Adrenal gland (tissue), 12 donors: ENCODE results near the gene CFAP57. TPM values are rescaled to one million over a fixed set of nuclear protein-coding genes. Genes with fewer than 3 reads are reported as not detected.
A peak's percentile ranks its signal among the peaks of the same experiment; 100 is the strongest.

Experiments
- DNase-seq, 7 donors: peaks; one replicate each; pipeline ENCODE4 v3.0.0-alpha.2; 2019 to 2020
- H3K27ac ChIP-seq, 5 donors: fragments of 200-600 bp; sonication (generic) in 4 of 5; 1 replicate in 3 of 5; 2 replicates in 2 of 5; pipeline versions ENCODE4 v1.5.1 to v1.8.0; 2016 to 2020; ENCODE audit warnings: mild to moderate bottlenecking in 1 of 5
- H3K27me3 ChIP-seq: fragments of 200-600 bp; 2 replicates; pipeline ENCODE4 v1.8.0; 2021
- H3K36me3 ChIP-seq, 2 donors: fragments of 200-600 bp; replicated peaks in 1 of 2; 1 replicate in 1 of 2; 2 replicates in 1 of 2; pipeline versions ENCODE4 v1.5.1 to v1.8.0; 2018 to 2022
- H3K4me1 ChIP-seq, 2 donors: fragments of 200-600 bp; replicated peaks in 1 of 2; 1 replicate in 1 of 2; 2 replicates in 1 of 2; pipeline versions ENCODE4 v1.5.1 to v1.8.0; 2018 to 2021
- H3K4me3 ChIP-seq, 4 donors: fragments of 200-600 bp; sonication (generic) in 3 of 4; one replicate each; pipeline ENCODE4 v1.5.1; 2016 to 2018
- H3K9me3 ChIP-seq, 3 donors: fragments of 200-600 bp; sonication (generic) in 1 of 3; replicated peaks in 1 of 3; 1 replicate in 2 of 3; 2 replicates in 1 of 3; pipeline versions ENCODE4 v1.5.1 to v1.8.0; 2016 to 2021
- CTCF ChIP-seq, 6 experiments: fragments of 450-650 bp in 4 of 6; fragments of 200-600 bp in 2 of 6; sonication (generic) in 1 of 6; IDR thresholded peaks; 1 replicate in 5 of 6; 2 replicates in 1 of 6; pipeline versions ENCODE4 v1.5.1 to v1.8.0; 2016 to 2021; ENCODE audit warnings: antibody characterized with exemption in 6 of 6, mild to moderate bottlenecking in 2 of 6, moderate library complexity in 1 of 6
- POLR2A ChIP-seq, 2 donors: fragments of 450-650 bp; IDR thresholded peaks; one replicate each; pipeline ENCODE4 v1.6.1; 2017; ENCODE audit warnings: antibody characterized with exemption in 2 of 2, mild to moderate bottlenecking in 2 of 2, moderate library complexity in 1 of 2
- WGBS, 4 donors: extraction: QIAGEN DNeasy Blood & Tissue Kit in 2 of 4; methylation state at CpG; one replicate each; pipeline versions ENCODE4 v1.1.5 to v1.1.7; 2013 to 2017; 5-methylcytosine and 5-hydroxymethylcytosine counted together
- intact Hi-C, 2 donors: fragments of 100-400 bp; cut with DNase I; formaldehyde crosslinking; loops; one replicate each; pipeline versions ENCODE4 v1.14.1 to v1.15.0; 2022 to 2023
- polyA plus RNA-seq, 3 donors: library from polyadenylated mRNA; stranded (reverse); fragments of 200-250 nt in 2 of 3; fragments of 350-450 nt in 1 of 3; fragmentation: Illumina TruSeq in 1 of 3; extraction: RNeasy Lipid Tissue Mini Kit (QIAGEN cat#74804) in 1 of 3; gene quantifications; one replicate each; pipeline ENCODE4 v1.2.3, GENCODE V29; 2013 to 2014
- total RNA-seq, 9 donors: library from RNA; depleted of rRNA in 4 of 9; stranded (reverse); fragments of >200 nt in 4 of 9; fragments of 120-200 nt in 1 of 9; fragmentation: NEBNext Ultra II Directional in 1 of 9; extraction: Animal tissue kit (Norgen Biotek cat#: 25700) in 1 of 9; gene quantifications; one replicate each; pipeline versions ENCODE4 v1.1.0 to v1.2.4, GENCODE V29; 2013 to 2023
- donor health status: healthy with polysubstance abuse.
- donor health status: Bipolar disorder and iron deficiency.
- donor health status: DM: yes; HTN: yes; CAD: no.
- donor health status: DM: no; HTN: no; CAD: no.
- donor health status: DM: no; HTN: no; CAD: no.
- donor health status: DM: yes; HTN: yes; CAD: no.

The CFAP57 gene
- total and polyA plus RNA-seq, 12 donors: 0.06 to 2.1 (median 0.33) TPM; not detected in 3

- Histone ChIP-seq H3K4me3 (no peak overlapping the region), H3K36me3 (peaks cover 0 to 62% of the 10 kb centered on the region in 2 donors), H3K4me1 (no peaks in the 10 kb centered on the region), H3K9me3 (no peaks in the 10 kb centered on the region), H3K27me3 (no peaks in the 10 kb centered on the region), H3K27ac (no peak overlapping the region)
- DNase-seq: no peak
- WGBS, 4 donors: 91 to 93% (median 92%) methylated on average over 3 of the region's 3 CpGs
- intact Hi-C loops: no loop called here
- TF ChIP-seq CTCF (IDR thresholded peaks at IDR 0.05) (no peak), POLR2A (IDR thresholded peaks at IDR 0.05) (no peak)
Observed at GRCh38 chr1:43165162-43165561, 7.0 kb upstream of the CFAP57 start.

GRCh38 chr1:43165765-43166164 lies 6.4 kb upstream of the CFAP57 start:
- H3K9me3 ChIP-seq: no peaks in the 10 kb centered on the region
- peaks cover 0 to under 1% of the 10 kb centered on the region in 2 donors for H3K4me1 ChIP-seq
- H3K27me3 ChIP-seq: no peaks in the 10 kb centered on the region
- H3K27ac ChIP-seq: no peak overlapping the region
- H3K36me3 ChIP-seq: peaks cover 0 to 62% of the 10 kb centered on the region in 2 donors
- intact Hi-C loops: no loop called here
- H3K4me3 ChIP-seq: no peak overlapping the region
- no peak for DNase-seq
- 93 to 97% (median 96%) methylated on average over 5 of the region's 5 CpGs for whole genome bisulfite sequencing, 4 donors
- TF ChIP-seq CTCF (IDR thresholded peaks at IDR 0.05) (no peak), POLR2A (IDR thresholded peaks at IDR 0.05) (no peak)

- 16 to 37% (median 20%) methylated on average over 12 to 17 of the region's 17 CpGs for WGBS, 4 donors
- Histone ChIP-seq H3K4me1 (peaks cover 6 to 14% of the 10 kb centered on the region in 2 donors), H3K9me3 (no peaks in the 10 kb centered on the region), H3K36me3 (peaks cover 0 to 34% of the 10 kb centered on the region in 2 donors), H3K4me3 (peak overlapping the region; percentile 57 to 95 (median 88)), H3K27ac (no peak overlapping the region), H3K27me3 (peaks cover 3% of the 10 kb centered on the region)
- DNase-seq: no peak
- intact Hi-C loops: no loop called here
- no peak for TF ChIP-seq POLR2A (IDR thresholded peaks at IDR 0.05)
- no peak for TF ChIP-seq CTCF (IDR thresholded peaks at IDR 0.05)
Observed at GRCh38 chr1:43171312-43171875, 736 bp upstream of the CFAP57 start.

GRCh38 chr1:43172527-43172972 lies 420 bp downstream of the CFAP57 start:
- Histone ChIP-seq H3K27ac (no peak overlapping the region), H3K4me3 (peak overlapping the region; percentile 57 to 95 (median 88)), H3K27me3 (peaks cover 3% of the 10 kb centered on the region), H3K9me3 (no peaks in the 10 kb centered on the region), H3K36me3 (peaks cover 0 to 23% of the 10 kb centered on the region in 2 donors), H3K4me1 (peaks cover 6 to 14% of the 10 kb centered on the region in 2 donors)
- intact Hi-C loops: no loop called here
- TF ChIP-seq POLR2A (IDR thresholded peaks at IDR 0.05): no peak
- no peak for TF ChIP-seq CTCF (IDR thresholded peaks at IDR 0.05)
- DNase-seq: peak; percentile 84 to 90 (median 87)
- 0 to 3% (median 2%) methylated on average over 4 to 20 of the region's 20 CpGs for WGBS, 4 donors
